ENCODE results near the gene TMPRSS7. TPM values are rescaled to one million over a fixed set of nuclear protein-coding genes. Genes with fewer than 3 reads are reported as not detected.

The TMPRSS7 gene
- total RNA-seq, 1 experiment from 2014 or later, result 0.16 TPM

GRCh38 chr3:112127522-112128494, 93.3 kb downstream of the TMPRSS7 start:
- no peak for DNase-seq (ENCODE audit: low spot score)

GRCh38 chr3:112128843-112129727, 94.5 kb downstream of the TMPRSS7 start:
- DNase-seq (ENCODE audit: low spot score), result no peak

GRCh38 chr3:112129925-112130637, 95.5 kb downstream of the TMPRSS7 start:
- no peak for DNase-seq (ENCODE audit: low spot score)

DNA sequence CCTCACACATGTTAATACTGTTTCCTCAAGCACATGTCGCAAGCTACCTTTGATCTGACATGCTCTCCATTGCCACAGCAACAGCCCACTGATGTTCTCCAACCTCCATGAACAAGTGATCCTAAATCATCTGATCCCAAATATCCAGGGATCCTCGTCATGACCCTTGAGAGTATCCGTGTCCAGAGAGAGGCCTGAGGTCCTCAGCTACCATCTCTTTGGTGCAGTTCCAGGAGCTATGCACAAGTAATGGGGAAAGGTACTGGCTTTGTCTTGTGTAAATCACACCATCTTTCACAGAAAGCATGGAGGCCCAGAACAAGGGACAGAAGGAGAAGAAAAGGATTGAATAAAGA, 96.1 kb downstream of the TMPRSS7 start:
- DNase-seq (ENCODE audit: low spot score), result no peak

Other genes with a start within 250 kb of the TMPRSS7 start
- gene PHLDB2, start 175.5 kb upstream of the TMPRSS7 start, total RNA-seq (2014; rRNA removed; shearing (Covaris generic)), result 99.5 and 115 TPM in 2 replicates
- 71.4 and 91.0 TPM in 2 replicates for gene ABHD10, start 55.7 kb upstream of the TMPRSS7 start, total RNA-seq (2014; rRNA removed; shearing (Covaris generic))
- gene TAGLN3, start 35.8 kb upstream of the TMPRSS7 start, total RNA-seq (2014; rRNA removed; shearing (Covaris generic)), result not detected in 2 replicates
- gene C3orf52, start 51.7 kb downstream of the TMPRSS7 start, total RNA-seq (2014; rRNA removed; shearing (Covaris generic)), result 8.7 and 9.4 TPM in 2 replicates
- gene GCSAM, start 98.5 kb downstream of the TMPRSS7 start, total RNA-seq (2014; rRNA removed; shearing (Covaris generic)), result not detected in 2 replicates

Measured in A172 (cell line).